Stimulated activated CD4-positive, alpha-beta T cell treated with anti-CD3 and anti-CD28 coated beads, Interleukin-1b, Interleukin-23, amount 100 ng/mL, for 1 hour (primary cell): Measurements from ENCODE around the gene B3GALNT2.

ENCODE experiments used
- DNase-seq, 2 donors: peaks; one replicate each; pipeline ENCODE4 v3.0.0-alpha.2; 2020; ENCODE audit warnings: low read depth in 2 of 2

B3GALNT2 gene

DNA sequence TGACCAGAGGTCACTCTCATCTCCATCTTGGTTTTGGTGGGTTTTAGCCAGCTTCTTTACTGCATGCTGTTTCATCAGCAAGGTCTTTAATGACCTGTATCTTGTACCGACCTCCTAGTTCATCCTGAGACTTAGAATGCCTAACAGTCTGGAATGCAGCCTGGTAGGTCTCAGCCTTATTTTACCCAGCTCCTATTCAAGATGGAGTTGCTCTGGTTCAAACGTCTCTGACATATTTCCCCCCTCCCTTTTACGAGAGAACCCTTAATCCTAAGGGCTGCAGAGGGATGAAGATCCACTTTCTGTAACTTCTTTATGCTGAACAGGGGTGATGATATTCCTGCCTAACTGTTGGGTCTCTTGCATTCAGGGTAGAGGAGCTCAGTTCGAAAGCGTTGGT, 93.8 kb downstream of the B3GALNT2 start:
- DNase-seq, result no peak

DNA sequence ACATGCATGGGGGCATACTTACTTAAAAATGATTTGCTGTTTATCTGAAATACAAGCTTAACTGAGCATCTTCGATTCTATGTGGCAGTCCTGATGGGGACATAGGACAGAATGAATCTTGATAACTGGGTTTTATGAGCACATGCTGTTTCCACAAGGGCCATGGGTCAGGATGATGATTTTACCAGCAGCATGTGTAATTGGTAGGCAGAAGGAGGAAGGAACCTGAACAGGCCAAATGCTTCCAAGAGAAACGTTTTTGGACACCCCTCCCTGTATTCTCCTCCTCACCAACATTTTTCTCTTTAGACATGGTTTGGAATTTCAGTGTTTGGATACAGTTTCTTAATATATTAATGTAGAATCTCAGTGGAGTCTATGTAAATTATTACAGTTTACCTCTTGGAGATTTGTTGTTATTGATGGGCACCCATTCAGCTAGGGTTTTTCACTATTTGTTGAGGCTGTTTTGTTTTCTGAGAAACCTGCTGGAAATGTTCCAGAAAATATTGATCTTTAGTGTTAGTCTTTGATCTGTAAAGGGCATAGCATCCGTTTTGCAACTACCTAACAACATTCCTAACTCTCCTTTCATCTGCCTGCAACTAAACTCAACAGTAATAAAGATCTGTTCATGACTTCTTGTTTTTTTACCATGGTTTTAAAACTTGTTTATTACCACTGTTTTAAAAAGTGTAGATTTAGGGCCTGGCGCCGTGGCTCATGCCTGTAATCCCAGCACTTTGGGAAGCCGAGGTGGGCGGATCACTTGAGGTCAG, 95.0 kb downstream of the B3GALNT2 start:
- no peak for DNase-seq

GRCh38 chr1:235408503-235408960, 95.7 kb downstream of the B3GALNT2 start:
- DNase-seq, result no peak

GRCh38 chr1:235407419-235407818, 96.8 kb downstream of the B3GALNT2 start:
- no peak for DNase-seq

- no peak for DNase-seq
These were observed 100.1 kb downstream of the B3GALNT2 start for GRCh38 chr1:235404190-235404589.

DNA sequence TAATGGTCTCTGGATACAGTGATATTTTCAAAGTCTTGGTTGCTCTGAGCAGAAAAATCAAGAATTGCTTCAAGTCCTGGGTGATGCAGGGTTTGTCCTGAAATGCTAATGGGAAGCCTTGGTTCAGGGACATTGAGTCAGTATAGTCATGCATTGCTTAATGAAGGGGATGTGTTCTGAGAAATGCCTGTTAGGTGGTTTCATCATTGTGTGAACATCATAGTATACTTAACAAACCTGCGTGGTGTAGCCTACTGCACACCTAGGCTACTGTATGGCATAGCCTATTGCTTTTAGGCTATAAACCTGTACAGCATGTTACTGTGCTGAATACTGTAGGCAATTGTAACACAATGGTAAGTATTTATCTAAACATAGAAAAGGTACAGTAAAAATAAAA, 100.7 kb downstream of the B3GALNT2 start:
- DNase-seq, result no peak

DNA sequence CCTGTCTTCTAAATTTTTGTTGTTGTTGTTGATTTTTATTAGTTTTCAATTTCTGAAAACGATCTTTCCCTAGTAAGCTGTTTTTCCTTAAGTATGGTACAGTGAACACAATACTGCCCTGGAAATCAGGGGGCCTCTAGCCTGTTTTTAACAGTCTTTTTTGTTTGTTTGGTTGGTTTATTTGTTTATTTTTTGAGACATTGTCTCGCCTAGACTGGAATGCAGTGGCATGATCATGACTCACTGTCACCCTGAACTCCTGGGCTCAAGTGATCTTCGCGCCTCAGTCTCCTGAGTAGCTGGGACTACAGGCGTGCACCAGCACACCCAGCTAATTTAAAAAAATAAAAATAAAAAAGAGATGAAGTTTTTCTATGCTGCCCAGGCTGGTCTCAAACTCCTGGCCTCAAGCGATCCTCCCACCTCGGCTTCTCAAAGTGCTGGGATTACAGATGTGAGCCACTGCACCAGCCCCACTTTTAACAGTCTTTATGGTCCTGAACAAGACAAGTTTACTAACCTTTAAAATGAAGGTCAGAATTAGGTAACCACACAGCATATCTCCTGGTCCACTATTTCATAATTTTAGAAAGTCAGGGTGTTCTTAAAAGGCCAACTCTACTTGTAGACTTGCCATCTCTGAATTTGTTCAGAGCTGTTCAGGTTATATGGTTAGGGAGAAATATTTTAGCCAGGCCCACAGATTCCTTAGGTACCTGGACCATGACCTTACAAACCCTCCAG, 101.6 kb downstream of the B3GALNT2 start:
- DNase-seq, result no peak

- DNase-seq, result no peak
These were observed 103.0 kb downstream of the B3GALNT2 start for GRCh38 chr1:235401251-235401650.
